Left renal pelvis (tissue), 4 donors: ENCODE measurements around the gene ENHO. TPM values are rescaled to one million over a fixed set of nuclear protein-coding genes. Genes with fewer than 3 reads are reported as not detected.
"Not testable (repeated sequence)": the region's sequence is repeated elsewhere in the genome, so short reads cannot be mapped to it uniquely, and the experiment has no call there.

Experiments
- DNase-seq, 4 donors: peaks; one replicate each; pipeline ENCODE4 v3.0.0-alpha.2; 2013; ENCODE audit warnings: low read depth in 4 of 4, low spot score in 3 of 4
- polyA plus RNA-seq, 4 donors: library from polyadenylated mRNA; unstranded; fragments of 120-200 nt; gene quantifications; one replicate each; pipeline ENCODE4 v1.2.1, GENCODE V29; 2013; ENCODE audit not compliant: insufficient read length in 4 of 4

Gene ENHO
- polyA plus RNA-seq, 4 donors = 0.82 to 3.6 (median 1.7) TPM

DNA sequence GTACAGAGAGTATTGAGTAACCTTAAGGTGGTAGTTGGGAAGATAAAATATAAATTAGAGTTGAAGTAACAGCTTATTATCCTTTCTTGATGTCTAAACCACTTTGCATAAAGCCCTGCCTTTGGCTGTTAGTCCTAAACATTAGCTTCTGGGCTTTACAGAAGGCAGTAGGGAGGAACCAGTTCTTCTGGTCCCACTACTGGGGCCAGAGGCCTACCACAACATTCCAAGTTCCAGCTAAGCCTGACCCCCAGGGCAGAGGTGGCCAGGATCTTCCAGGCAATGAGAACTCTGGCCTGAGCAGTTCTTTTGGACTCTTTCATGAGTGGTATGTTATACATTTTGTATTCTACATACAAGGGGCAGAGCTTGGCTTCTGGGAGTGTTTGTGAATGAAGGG is 38.1 kb downstream of the ENHO start:
- no peak for DNase-seq

DNA sequence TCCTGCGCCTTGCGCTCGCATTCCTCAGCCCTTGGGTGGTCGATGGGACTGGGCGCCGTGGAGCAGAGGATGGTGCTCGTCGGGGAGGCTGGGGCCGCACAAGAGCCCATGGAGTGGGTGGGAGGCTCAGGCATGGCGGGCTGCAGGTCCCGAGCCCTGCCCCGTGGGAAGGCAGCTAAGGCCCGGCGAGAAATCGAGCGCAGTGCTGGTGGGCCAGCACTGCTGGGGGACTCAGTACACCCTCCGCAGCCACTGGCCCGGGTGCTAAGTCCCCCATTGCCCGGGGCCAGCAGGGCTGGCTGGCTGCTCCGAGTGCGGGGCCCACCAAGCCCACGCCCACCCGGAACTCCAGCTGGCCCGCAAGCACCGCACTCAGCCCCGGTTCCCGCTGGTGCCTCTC is 40.0 kb downstream of the ENHO start:
- DNase-seq = not testable (repeated sequence)

DNA sequence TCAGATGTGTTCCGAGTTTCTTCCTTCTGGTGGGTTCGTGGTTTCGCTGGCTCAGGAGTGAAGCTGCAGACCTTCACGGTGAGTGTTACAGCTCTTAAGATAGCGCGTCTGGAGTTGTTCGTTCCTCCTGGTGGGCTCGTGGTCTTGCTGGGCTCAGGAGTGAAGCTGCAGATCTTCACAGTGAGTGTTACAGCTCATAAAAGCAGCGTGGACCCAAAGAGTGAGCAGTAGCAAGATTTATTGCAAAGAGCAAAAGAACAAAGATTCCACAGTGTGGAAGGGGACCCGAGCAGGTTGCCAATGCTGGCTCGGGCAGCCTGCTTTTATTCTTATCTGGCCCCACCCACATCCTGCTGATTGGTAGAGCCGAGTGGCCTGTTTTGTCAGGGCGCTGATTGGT is 41.2 kb downstream of the ENHO start:
- DNase-seq = not testable (repeated sequence)

DNA sequence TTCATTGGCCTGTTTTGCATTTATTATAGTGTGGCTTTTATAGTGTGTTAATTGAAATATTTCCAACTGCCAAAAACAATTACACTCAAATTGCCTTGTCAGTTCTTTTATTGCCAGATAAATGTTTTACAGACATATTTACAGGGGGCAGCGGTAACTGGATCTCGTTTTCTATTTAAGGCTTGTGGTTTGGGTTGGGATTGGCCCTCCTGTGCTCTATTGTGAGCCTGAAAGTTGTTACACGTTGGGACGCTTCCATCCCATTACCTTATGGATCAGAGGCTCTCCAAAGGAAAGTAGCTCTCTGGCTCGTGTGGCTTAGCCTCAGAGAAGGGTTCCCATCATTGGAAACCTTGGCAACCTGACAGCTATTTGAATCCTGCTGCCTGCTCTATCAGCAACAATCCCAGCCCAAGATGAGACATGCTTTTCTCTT is 43.3 kb downstream of the ENHO start:
- DNase-seq = no peak

DNA sequence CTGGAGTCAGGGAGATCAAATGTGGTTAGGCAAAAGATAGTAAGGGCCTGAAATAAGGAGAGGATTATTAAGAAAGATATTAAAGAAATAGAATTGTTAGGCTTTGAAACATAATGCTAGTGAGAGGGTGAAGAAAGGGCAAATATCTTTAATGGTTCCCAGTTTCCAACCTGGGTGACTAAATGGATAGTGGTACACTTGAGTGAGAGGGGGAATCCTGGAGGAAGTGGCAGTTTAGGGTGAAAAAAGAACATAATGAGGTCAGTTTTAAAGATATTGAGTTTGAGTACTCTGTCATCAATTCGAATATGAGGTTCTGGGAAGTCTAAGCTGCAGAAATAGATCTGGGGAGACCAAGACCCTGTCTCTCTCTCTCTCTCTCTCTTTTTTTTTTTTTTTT is 45.2 kb downstream of the ENHO start:
- no peak for DNase-seq

DNA sequence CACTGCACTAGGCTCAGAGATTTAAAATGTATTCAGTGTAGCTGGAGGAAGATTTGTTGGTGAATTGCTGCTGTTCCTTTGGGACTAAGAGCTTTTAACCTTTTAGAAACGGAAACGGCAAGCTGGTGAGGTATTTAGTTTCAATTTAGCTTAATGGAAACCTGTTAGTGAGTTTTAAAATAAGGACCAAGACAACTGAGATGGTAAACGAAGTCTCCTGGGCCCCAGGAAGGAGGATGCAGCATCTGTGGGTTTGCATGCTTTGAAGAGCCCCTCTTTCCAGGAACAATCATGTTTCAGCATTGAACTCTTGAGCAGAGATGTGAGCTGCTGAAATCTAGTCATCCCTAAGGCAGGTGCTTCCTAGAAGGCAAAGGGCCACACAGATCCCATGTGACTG is 47.7 kb downstream of the ENHO start:
- no peak for DNase-seq

Other genes starting within 250 kb of the ENHO start
- 1 to 10 TPM; 3.1 to 6.8 (median 5.8) TPM for gene KIF24, start 193.7 kb downstream of the ENHO start, polyA plus RNA-seq
- 10 to 100 TPM; 21.0 to 30.3 (median 22.5) TPM for gene NUDT2, start 193.4 kb downstream of the ENHO start, polyA plus RNA-seq
- 1 to 10 TPM; 2.9 to 9.5 (median 7.5) TPM for gene MYORG, start 146.1 kb downstream of the ENHO start, polyA plus RNA-seq
- 10 to 100 TPM; 11.9 to 13.9 (median 12.5) TPM for gene FAM219A, start 64.4 kb downstream of the ENHO start, polyA plus RNA-seq
- 1 to 10 TPM in 3 of 4 donors, under 1 TPM in 1; 0.15 to 3.2 (median 2.0) TPM for gene DNAI1, start 64.2 kb downstream of the ENHO start, polyA plus RNA-seq
- 10 to 100 TPM; 31.8 to 90.7 (median 49.3) TPM for gene CNTFR, start 66.7 kb upstream of the ENHO start, polyA plus RNA-seq
- 10 to 100 TPM; 13.1 to 30.3 (median 26.7) TPM for gene RPP25L, start 89.1 kb upstream of the ENHO start, polyA plus RNA-seq
- gene DCTN3, start 97.5 kb upstream of the ENHO start, polyA plus RNA-seq = 100 to 1,000 TPM in 1 of 4 donors, 10 to 100 TPM in 3; 86.6 to 102 (median 94.2) TPM
- under 1 TPM in 3 of 4 donors, not detected in 1; 0.11 to 0.22 (median 0.17) TPM for gene ARID3C, start 106.1 kb upstream of the ENHO start, polyA plus RNA-seq
- 10 to 100 TPM; 46.1 to 58.9 (median 49.3) TPM for gene SIGMAR1, start 114.8 kb upstream of the ENHO start, polyA plus RNA-seq
- 10 to 100 TPM; 58.9 to 81.5 (median 66.0) TPM for gene GALT, start 123.7 kb upstream of the ENHO start, polyA plus RNA-seq
- gene IL11RA, start 129.2 kb upstream of the ENHO start, polyA plus RNA-seq = 100 to 1,000 TPM in 1 of 4 donors, 10 to 100 TPM in 3; 50.0 to 138 (median 66.6) TPM
- 1 to 10 TPM in 1 of 4 donors, under 1 TPM in 3; 0.59 to 1.1 (median 0.76) TPM for gene CCL27, start 139.7 kb upstream of the ENHO start, polyA plus RNA-seq
- gene CCL19, start 168.3 kb upstream of the ENHO start, polyA plus RNA-seq = under 1 TPM in 2 of 4 donors, not detected in 2; 0.38 to 0.57 TPM
- 10 to 100 TPM in 3 of 4 donors, 1 to 10 TPM in 1; 8.0 to 28.2 (median 16.8) TPM for gene CCL21, start 187.1 kb upstream of the ENHO start, polyA plus RNA-seq